K562 (cell line): ENCODE results near the gene WDR90. TPM values are rescaled to one million over a fixed set of nuclear protein-coding genes. Genes with fewer than 3 reads are reported as not detected.

Source experiments
- CBFA2T3 ChIP-seq: fragments of 450-650 bp; IDR thresholded peaks from 2 replicates; pipeline ENCODE4 v1.6.1; 2017
- CHCHD3 ChIP-seq: fragments of 250-450 bp; sonication (Bioruptor Pico); IDR thresholded peaks from 2 replicates; pipeline ENCODE4 v2.1.2; 2022; ENCODE audit warnings: mild to moderate bottlenecking
- CHD1 ChIP-seq: fragments of 200-600 bp; sonication (generic); IDR thresholded peaks from one replicate; pipeline ENCODE4 v1.6.1; 2012; ENCODE audit warnings: mild to moderate bottlenecking, moderate library complexity, low read length, inconsistent platforms
- GATA2 ChIP-seq: sonication (generic); formaldehyde crosslinking; IDR thresholded peaks from 2 replicates; pipeline ENCODE4 v1.4.0; 2020; ENCODE audit warnings: mild to moderate bottlenecking, missing genetic modification reagents
- HIVEP1 ChIP-seq: fragments of 250-450 bp; sonication (Bioruptor Pico); IDR thresholded peaks from 2 replicates; pipeline ENCODE4 v1.4.0; 2020; ENCODE audit warnings: mild to moderate bottlenecking
- NCOA4 ChIP-seq: fragments of 450-650 bp; IDR thresholded peaks from 2 replicates; pipeline ENCODE4 v1.6.1; 2018; ENCODE audit warnings: mild to moderate bottlenecking; ENCODE audit not compliant: partially characterized antibody
- NR4A1 ChIP-seq, 2 experiments: fragments of 250-450 bp in 1 of 2; fragments of 450-650 bp in 1 of 2; sonication (Bioruptor Pico) in 1 of 2; IDR thresholded peaks; 2 replicates each; pipeline versions ENCODE4 v1.4.0 to v1.6.1; 2016 to 2020; ENCODE audit warnings: mild to moderate bottlenecking in 2 of 2, missing compliant biosample characterization in 1 of 2, missing genetic modification characterization in 1 of 2, moderate library complexity in 1 of 2
- RFX7 ChIP-seq: fragments of 250-450 bp; sonication (Bioruptor Pico); IDR thresholded peaks from 2 replicates; pipeline ENCODE4 v1.5.1; 2021; ENCODE audit warnings: mild to moderate bottlenecking
- SIRT6 ChIP-seq: IDR thresholded peaks from one replicate; pipeline ENCODE4 v1.6.1; 2012; ENCODE audit warnings: low read depth, mild to moderate bottlenecking, control low read depth, inconsistent platforms, low read length, moderate library complexity
- TAF15 ChIP-seq: fragments of 200-400 bp; formaldehyde crosslinking; IDR thresholded peaks from 2 replicates; pipeline ENCODE4 v1.6.1; 2017; ENCODE audit warnings: mild to moderate bottlenecking, low read depth, low read length, moderate library complexity
- ZFP36 ChIP-seq: fragments of 150-350 bp; IDR thresholded peaks from 2 replicates; pipeline ENCODE4 v1.6.1; 2018; ENCODE audit warnings: low read length, low read depth; ENCODE audit not compliant: partially characterized antibody
- ZNF134 ChIP-seq: fragments of 250-450 bp; sonication (Bioruptor Pico); conservative IDR thresholded peaks from 2 replicates; pipeline ENCODE4 v1.4.0; 2020
- ZNF444 ChIP-seq: fragments of 250-450 bp; sonication (Bioruptor Pico); IDR thresholded peaks from 2 replicates; pipeline ENCODE4 v1.4.0; 2020; ENCODE audit warnings: mild to moderate bottlenecking, moderate library complexity
- ZNF717 ChIP-seq: fragments of 250-450 bp; sonication (Bioruptor Pico); IDR thresholded peaks from 2 replicates; pipeline ENCODE4 v1.5.0; 2021
- polyA plus RNA-seq, 8 experiments: library from polyadenylated mRNA; depleted of rRNA in 4 of 8; stranded (reverse) in 5 of 8; unstranded in 3 of 8; fragments of >200 nt; fragmentation: Nextera tagmentation in 2 of 8; fragmentation: Illumina TruSeq in 1 of 8; extraction: Ambion mirVana in 2 of 8; extraction: Trizol in 1 of 8; gene quantifications; 2 replicates each; pipeline versions ENCODE4 v1.2.1 to v1.2.3, GENCODE V29; 2011 to 2014; ENCODE audit warnings: inconsistent platforms in 1 of 8, missing spikeins in 1 of 8
- total RNA-seq, 7 experiments: library from RNA; depleted of rRNA in 6 of 7; stranded (reverse); fragments of >200 nt in 6 of 7; fragmentation: Illumina TruSeq in 2 of 7; extraction: Trizol in 2 of 7; gene quantifications; 2 replicates each; pipeline versions ENCODE4 v1.2.1 to v1.2.3, GENCODE V29; 2011 to 2021; ENCODE audit warnings: low replicate concordance in 1 of 7
- TF ChIP-seq, protein P1 (sequence below): fragments of 250-450 bp; sonication (Bioruptor Pico); IDR thresholded peaks from 2 replicates; pipeline ENCODE4 v1.4.0; 2020
- TF ChIP-seq, protein P2 (sequence below): sonication (generic); formaldehyde crosslinking; IDR thresholded peaks from 2 replicates; pipeline ENCODE4 v1.8.1; 2022; ENCODE audit warnings: missing genetic modification reagents
- TF ChIP-seq, protein P3 (sequence below): fragments of 450-650 bp; IDR thresholded peaks from 2 replicates; pipeline ENCODE4 v1.6.1; 2016; ENCODE audit warnings: low read depth, mild to moderate bottlenecking, moderate library complexity
- TF ChIP-seq, protein P4 (sequence below): fragments of 450-650 bp; IDR thresholded peaks from 2 replicates; pipeline ENCODE4 v1.6.1; 2018; ENCODE audit not compliant: partially characterized antibody

Gene WDR90
- total and polyA plus RNA-seq, 9 of the 15 experiments (the other 6 are each of a cell fraction or from before 2014, with no cell fraction given): 0.44 to 12.6 (median 3.3) TPM

DNA sequence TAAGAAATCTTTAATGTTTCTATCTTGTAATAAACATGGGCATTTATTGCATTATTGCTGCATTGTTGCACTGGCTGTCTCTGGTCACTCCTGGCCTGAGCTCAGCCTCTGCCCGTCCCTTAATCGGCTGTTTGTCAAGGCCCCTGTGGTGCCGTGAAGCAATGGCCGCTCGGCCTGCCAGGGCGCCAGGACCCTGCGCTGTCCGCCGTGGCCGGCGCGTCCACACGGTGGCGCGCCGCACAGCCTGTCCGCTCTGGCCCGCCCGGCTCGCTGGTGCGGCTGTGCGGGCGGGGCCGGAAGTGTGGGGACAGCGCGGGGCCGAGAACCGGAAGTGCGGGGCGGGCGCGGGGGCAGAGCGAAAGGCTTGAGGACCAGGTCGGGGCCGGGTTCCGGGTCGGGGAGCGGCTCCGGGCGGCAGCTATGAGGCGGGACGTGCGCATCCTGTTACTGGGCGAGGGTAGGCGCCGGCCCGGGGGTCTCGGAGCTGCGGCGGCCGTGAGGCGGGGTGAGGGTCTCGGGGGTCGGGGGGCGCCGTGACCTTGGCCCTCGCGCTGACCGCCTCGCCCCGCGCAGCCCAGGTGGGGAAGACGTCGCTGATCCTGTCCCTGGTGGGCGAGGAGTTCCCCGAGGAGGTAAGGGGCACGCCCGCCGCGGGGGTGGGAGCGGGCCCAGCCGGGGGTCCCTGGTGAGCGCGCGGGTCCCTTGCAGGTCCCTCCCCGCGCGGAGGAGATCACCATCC, 18.8 kb downstream of the WDR90 start, which contains the start of gene RHOT2 (continued):
- TF ChIP-seq, protein P1, sequence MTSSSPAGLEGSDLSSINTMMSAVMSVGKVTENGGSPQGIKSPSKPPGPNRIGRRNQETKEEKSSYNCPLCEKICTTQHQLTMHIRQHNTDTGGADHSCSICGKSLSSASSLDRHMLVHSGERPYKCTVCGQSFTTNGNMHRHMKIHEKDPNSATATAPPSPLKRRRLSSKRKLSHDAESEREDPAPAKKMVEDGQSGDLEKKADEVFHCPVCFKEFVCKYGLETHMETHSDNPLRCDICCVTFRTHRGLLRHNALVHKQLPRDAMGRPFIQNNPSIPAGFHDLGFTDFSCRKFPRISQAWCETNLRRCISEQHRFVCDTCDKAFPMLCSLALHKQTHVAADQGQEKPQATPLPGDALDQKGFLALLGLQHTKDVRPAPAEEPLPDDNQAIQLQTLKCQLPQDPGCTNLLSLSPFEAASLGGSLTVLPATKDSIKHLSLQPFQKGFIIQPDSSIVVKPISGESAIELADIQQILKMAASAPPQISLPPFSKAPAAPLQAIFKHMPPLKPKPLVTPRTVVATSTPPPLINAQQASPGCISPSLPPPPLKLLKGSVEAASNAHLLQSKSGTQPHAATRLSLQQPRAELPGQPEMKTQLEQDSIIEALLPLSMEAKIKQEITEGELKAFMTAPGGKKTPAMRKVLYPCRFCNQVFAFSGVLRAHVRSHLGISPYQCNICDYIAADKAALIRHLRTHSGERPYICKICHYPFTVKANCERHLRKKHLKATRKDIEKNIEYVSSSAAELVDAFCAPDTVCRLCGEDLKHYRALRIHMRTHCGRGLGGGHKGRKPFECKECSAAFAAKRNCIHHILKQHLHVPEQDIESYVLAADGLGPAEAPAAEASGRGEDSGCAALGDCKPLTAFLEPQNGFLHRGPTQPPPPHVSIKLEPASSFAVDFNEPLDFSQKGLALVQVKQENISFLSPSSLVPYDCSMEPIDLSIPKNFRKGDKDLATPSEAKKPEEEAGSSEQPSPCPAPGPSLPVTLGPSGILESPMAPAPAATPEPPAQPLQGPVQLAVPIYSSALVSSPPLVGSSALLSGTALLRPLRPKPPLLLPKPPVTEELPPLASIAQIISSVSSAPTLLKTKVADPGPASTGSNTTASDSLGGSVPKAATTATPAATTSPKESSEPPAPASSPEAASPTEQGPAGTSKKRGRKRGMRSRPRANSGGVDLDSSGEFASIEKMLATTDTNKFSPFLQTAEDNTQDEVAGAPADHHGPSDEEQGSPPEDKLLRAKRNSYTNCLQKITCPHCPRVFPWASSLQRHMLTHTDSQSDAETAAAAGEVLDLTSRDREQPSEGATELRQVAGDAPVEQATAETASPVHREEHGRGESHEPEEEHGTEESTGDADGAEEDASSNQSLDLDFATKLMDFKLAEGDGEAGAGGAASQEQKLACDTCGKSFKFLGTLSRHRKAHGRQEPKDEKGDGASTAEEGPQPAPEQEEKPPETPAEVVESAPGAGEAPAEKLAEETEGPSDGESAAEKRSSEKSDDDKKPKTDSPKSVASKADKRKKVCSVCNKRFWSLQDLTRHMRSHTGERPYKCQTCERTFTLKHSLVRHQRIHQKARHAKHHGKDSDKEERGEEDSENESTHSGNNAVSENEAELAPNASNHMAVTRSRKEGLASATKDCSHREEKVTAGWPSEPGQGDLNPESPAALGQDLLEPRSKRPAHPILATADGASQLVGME (CRISPR knock-in tag): no peak
- no peak for TF ChIP-seq ZNF717 (CRISPR knock-in tag)
- TF ChIP-seq, protein P2, sequence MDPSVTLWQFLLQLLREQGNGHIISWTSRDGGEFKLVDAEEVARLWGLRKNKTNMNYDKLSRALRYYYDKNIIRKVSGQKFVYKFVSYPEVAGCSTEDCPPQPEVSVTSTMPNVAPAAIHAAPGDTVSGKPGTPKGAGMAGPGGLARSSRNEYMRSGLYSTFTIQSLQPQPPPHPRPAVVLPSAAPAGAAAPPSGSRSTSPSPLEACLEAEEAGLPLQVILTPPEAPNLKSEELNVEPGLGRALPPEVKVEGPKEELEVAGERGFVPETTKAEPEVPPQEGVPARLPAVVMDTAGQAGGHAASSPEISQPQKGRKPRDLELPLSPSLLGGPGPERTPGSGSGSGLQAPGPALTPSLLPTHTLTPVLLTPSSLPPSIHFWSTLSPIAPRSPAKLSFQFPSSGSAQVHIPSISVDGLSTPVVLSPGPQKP: no peak
- TF ChIP-seq NCOA4: no peak
- TF ChIP-seq ZNF444 (CRISPR knock-in tag): no peak
- no peak for TF ChIP-seq CHCHD3
- no peak for TF ChIP-seq RFX7
- TF ChIP-seq ZNF134: no peak
- no peak for TF ChIP-seq CHD1
- no peak for TF ChIP-seq SIRT6
- no peak for TF ChIP-seq HIVEP1 (CRISPR knock-in tag)
- TF ChIP-seq, protein P3, sequence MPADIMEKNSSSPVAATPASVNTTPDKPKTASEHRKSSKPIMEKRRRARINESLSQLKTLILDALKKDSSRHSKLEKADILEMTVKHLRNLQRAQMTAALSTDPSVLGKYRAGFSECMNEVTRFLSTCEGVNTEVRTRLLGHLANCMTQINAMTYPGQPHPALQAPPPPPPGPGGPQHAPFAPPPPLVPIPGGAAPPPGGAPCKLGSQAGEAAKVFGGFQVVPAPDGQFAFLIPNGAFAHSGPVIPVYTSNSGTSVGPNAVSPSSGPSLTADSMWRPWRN: no peak
- no peak for TF ChIP-seq GATA2 (CRISPR knock-in tag)
- TF ChIP-seq NR4A1 (CRISPR knock-in tag; IDR thresholded peaks at IDR 0.05): no peak
- no peak; the same call in 1 of the 2 replicates for TF ChIP-seq NR4A1 (tag; IDR thresholded peaks at IDR 0.05)
- TF ChIP-seq TAF15: no peak
- TF ChIP-seq CBFA2T3: no peak
- TF ChIP-seq ZFP36: no peak
- TF ChIP-seq, protein P4, sequence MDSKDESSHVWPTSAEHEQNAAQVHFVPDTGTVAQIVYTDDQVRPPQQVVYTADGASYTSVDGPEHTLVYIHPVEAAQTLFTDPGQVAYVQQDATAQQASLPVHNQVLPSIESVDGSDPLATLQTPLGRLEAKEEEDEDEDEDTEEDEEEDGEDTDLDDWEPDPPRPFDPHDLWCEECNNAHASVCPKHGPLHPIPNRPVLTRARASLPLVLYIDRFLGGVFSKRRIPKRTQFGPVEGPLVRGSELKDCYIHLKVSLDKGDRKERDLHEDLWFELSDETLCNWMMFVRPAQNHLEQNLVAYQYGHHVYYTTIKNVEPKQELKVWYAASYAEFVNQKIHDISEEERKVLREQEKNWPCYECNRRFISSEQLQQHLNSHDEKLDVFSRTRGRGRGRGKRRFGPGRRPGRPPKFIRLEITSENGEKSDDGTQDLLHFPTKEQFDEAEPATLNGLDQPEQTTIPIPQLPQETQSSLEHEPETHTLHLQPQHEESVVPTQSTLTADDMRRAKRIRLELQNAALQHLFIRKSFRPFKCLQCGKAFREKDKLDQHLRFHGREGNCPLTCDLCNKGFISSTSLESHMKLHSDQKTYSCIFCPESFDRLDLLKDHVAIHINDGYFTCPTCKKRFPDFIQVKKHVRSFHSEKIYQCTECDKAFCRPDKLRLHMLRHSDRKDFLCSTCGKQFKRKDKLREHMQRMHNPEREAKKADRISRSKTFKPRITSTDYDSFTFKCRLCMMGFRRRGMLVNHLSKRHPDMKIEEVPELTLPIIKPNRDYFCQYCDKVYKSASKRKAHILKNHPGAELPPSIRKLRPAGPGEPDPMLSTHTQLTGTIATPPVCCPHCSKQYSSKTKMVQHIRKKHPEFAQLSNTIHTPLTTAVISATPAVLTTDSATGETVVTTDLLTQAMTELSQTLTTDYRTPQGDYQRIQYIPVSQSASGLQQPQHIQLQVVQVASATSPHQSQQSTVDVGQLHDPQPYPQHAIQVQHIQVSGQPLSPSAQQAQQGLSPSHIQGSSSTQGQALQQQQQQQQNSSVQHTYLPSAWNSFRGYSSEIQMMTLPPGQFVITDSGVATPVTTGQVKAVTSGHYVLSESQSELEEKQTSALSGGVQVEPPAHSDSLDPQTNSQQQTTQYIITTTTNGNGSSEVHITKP: no peak
